IPS-15b (cell line): ENCODE results near the gene SSR2.

Experiments used
- H3K27me3 ChIP-seq: one replicate; pipeline ENCODE4 v1.6.1; 2013; ENCODE audit warnings: low read length; ENCODE audit not compliant: control insufficient read depth, insufficient read depth
- H3K36me3 ChIP-seq: one replicate; pipeline ENCODE4 v1.6.1; 2013; ENCODE audit warnings: low read length; ENCODE audit not compliant: control insufficient read depth, insufficient read depth
- H3K4me1 ChIP-seq: one replicate; pipeline ENCODE4 v1.6.1; 2013; ENCODE audit warnings: mild to moderate bottlenecking, low read length; ENCODE audit not compliant: control insufficient read depth, insufficient read depth
- H3K4me3 ChIP-seq: one replicate; pipeline ENCODE4 v1.5.1; 2013; ENCODE audit warnings: low read depth, low read length
- H3K9ac ChIP-seq: one replicate; pipeline ENCODE4 v1.6.1; 2013; ENCODE audit warnings: low read depth, mild to moderate bottlenecking, low read length
- H3K9me3 ChIP-seq: one replicate; pipeline ENCODE4 v1.6.1; 2013; ENCODE audit warnings: mild to moderate bottlenecking, low read length; ENCODE audit not compliant: control insufficient read depth, insufficient read depth

SSR2 gene

DNA sequence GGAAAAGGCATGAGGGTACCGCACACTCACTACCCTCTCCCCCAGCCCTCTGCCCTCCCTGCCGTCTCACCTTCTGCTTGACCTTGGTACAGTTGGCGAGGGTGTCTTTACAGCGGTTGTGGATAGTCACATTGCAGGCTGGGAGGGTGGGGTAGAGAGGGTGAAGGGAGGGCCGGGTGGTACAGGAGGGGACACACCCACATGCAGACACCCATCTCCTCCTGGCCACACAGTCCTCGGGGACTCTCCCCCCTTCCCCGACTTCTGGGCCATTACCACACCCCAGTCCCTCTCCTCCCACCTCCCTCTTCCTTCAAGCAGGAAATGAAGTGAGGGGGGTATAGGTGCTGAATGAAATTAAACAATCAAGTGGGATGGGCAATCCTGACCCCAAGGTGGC, 54.0 kb downstream of the SSR2 start:
- H3K36me3 ChIP-seq, result peaks cover 63% of the 10 kb centered on the region
- H3K27me3 ChIP-seq, result no peaks in the 10 kb centered on the region
- no peak overlapping the region for H3K9ac ChIP-seq
- H3K4me1 ChIP-seq, result peaks cover 26% of the 10 kb centered on the region
- no peaks in the 10 kb centered on the region for H3K9me3 ChIP-seq
- H3K4me3 ChIP-seq, result no peak overlapping the region

DNA sequence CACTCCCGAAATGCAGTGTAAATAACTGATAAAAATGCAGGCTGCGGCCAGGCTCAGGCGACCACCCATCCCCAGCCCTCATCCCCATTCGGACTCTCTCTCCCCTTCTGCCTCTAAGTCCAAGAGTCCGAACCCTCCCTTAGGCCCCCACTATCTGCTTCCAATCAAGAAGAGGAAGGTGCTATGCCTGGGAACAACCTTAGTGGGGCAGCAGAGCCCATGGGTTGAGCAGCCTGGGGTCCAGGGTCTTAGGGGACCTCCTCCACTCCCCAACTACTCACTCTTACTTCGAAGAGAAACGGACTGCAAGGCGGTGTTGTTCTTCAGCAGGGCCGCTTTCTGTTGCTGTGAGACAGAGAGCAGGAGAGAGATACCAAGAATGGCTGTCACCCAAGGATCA, 54.6 kb downstream of the SSR2 start:
- H3K9ac ChIP-seq, result no peak overlapping the region
- H3K4me1 ChIP-seq, result peaks cover 26% of the 10 kb centered on the region
- peaks cover 67% of the 10 kb centered on the region for H3K36me3 ChIP-seq

DNA sequence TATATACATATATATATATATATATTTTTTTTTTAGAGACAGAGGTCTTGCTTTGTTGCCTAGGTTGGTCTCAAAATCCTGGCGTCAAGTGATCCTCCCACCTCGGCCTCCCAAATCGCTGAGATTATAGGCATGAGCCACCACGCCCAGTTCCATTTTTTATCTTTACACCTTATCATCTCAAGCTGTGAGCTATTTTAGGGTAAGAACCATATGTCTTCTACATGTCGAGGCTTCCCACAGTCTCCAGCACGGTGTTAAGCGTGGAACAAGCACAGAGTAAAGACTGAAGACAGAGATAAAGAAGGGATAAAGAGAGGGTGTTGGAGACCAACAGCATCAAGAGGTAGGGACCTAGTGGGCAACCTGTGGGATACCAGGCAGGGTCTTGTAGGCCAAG, 56.6 kb downstream of the SSR2 start:
- H3K9ac ChIP-seq, result no peak overlapping the region
- H3K4me3 ChIP-seq, result no peak overlapping the region
- no peaks in the 10 kb centered on the region for H3K9me3 ChIP-seq
- H3K27me3 ChIP-seq, result no peaks in the 10 kb centered on the region
- H3K36me3 ChIP-seq, result peaks cover 71% of the 10 kb centered on the region
- peaks cover 16% of the 10 kb centered on the region for H3K4me1 ChIP-seq

More for the DNA sequence above, 54.6 kb downstream of the SSR2 start:
- Histone ChIP-seq H3K27me3 (no peaks in the 10 kb centered on the region), H3K9me3 (no peaks in the 10 kb centered on the region), H3K4me3 (no peak overlapping the region)

DNA sequence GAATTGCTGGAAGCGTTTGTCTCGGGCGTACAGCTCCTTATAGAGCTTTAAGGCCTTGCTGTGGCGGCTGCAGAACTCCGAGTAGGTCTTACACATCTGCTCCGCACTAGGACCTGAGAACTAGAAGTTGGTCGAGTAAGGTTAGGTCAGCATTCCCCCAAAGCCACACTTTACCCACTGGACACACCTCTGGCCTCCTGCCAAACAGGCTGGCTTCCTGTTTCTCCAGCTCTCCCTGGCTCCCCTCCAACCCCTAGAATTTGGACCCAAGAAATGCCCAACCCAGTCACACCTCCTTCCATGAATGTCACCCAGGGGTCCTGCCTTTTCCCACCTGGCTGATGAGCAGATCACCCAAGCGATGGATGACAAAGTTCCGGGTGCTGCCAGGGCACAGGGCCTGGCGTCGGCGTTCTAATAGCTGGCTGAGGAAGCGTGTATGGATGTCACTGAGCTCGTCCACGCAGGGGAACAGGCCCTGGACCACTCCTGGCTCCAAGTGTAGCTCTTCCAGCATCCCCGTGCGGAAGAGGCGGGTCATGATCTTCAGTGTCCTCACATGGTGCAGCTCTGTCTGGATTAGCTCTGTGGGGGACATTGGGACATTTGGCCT, 58.0 kb downstream of the SSR2 start:
- H3K36me3 ChIP-seq, result peaks cover 70% of the 10 kb centered on the region
- no peak overlapping the region for H3K9ac ChIP-seq
- H3K9me3 ChIP-seq, result no peaks in the 10 kb centered on the region

DNA sequence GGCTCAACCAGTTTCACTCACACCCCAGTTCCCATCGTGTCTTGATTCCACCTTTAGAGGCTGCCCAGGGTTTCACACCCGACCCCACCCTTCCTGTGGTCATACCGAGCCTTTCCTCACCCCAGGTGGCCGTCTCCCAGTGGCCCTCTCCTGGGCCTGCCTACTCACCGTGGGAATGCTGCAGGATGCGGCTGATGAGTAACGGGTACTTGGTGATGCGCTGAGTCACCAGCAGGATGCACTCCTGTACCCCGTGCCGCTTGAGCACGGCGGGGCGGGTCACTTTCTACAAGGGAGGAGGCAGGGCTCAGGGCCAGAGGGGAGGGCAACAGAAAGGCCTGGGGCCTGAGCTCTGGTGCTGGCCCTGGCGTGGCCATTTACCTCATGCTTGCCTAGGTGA, 58.8 kb downstream of the SSR2 start:
- H3K36me3 ChIP-seq, result peaks cover 72% of the 10 kb centered on the region
- H3K4me3 ChIP-seq, result no peak overlapping the region
- H3K27me3 ChIP-seq, result no peaks in the 10 kb centered on the region
- H3K4me1 ChIP-seq, result no peaks in the 10 kb centered on the region
- H3K9ac ChIP-seq, result no peak overlapping the region
- H3K9me3 ChIP-seq, result no peaks in the 10 kb centered on the region

More for the DNA sequence above, 58.0 kb downstream of the SSR2 start:
- Histone ChIP-seq H3K4me1 (peaks cover 5% of the 10 kb centered on the region), H3K27me3 (no peaks in the 10 kb centered on the region), H3K4me3 (no peak overlapping the region)

DNA sequence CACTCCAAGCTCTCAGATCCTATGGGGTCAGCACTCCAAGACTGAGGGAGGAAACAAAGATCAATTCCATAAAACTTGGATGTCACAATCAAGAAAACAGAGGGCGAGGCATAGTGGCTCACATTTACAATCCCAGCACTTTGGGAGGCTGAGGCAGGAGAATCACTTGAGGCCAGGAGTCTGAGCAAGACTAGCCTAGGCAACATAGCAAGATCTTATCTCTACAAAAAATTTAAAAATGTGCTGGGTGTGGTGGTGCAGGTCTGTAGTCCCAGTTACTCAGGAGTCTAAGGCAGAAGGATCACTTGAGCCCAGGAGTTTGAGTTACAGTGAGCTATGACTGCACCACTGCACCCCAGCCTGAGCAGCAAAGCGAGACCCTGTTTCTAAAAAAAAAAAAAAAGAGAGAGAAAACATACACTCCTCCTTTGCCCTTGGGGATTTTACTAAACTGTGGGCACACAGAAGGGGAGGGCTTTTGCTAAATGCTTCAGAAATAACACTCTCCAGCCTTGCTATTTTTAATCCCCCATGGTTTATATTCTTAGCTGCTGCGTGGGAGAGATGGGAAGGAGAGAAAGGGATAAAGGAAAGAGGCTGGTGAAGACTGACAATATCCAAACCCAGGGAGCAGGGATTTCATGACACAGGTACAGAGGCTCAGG, 60.5 kb downstream of the SSR2 start:
- peaks cover 58% of the 10 kb centered on the region for H3K36me3 ChIP-seq
- H3K9ac ChIP-seq, result no peak overlapping the region
- no peaks in the 10 kb centered on the region for H3K9me3 ChIP-seq
- no peaks in the 10 kb centered on the region for H3K27me3 ChIP-seq
- H3K4me3 ChIP-seq, result no peak overlapping the region
- no peaks in the 10 kb centered on the region for H3K4me1 ChIP-seq
